ENCODE data around the gene CTNND2. TPM values are rescaled to one million over a fixed set of nuclear protein-coding genes. Genes with fewer than 3 reads are reported as not detected.

CTNND2 gene
- total and polyA plus RNA-seq, 9 of the 15 experiments (the other 6 are each of a cell fraction or from before 2014, with no cell fraction given), result 0.03 to 0.35 TPM; not detected in 7

- DNase-seq (ENCODE audit: extremely low read depth in 1 of 4, low spot score in 3 of 4) (no peak), FAIRE-seq (no peak), ATAC-seq (no peak)
- intact Hi-C loops (cut with micrococcal nuclease), result no loop called here
- H2AFZ ChIP-seq (ENCODE audit: low read depth, low read length), result no peak overlapping the region
- H3K4me1 ChIP-seq (replicated peaks in 1 of 2; ENCODE audit: control insufficient read depth in 2 of 2, insufficient read depth in 2 of 2, low read length in 2 of 2), result no peaks in the 10 kb centered on the region
- H3K9me3 ChIP-seq (replicated peaks; ENCODE audit: control insufficient read depth, insufficient read depth, low read depth, low read length), result no peaks in the 10 kb centered on the region
- WGBS (ENCODE audit: insufficient coverage, low coverage, missing lambda C conversion rate), result 0% methylated on average over 3 of the region's 3 CpGs
- no peaks in the 10 kb centered on the region for H3K9me1 ChIP-seq (ENCODE audit: control insufficient read depth, insufficient read depth, low read length)
- H3K36me3 ChIP-seq (ENCODE audit: control insufficient read depth, insufficient read depth, low read length), result no peaks in the 10 kb centered on the region
- H3K9ac ChIP-seq (ENCODE audit: insufficient read depth in 1 of 2, low read depth in 2 of 2, low read length in 2 of 2), result no peak overlapping the region
- no peak overlapping the region for H3K4me3 ChIP-seq
- POLR2A ChIA-PET, result no interaction called here
- no TSS peak for BruUV-seq (replicated peaks)
- in situ Hi-C loops (cut with MboI), result no loop called here
- H3K27ac ChIP-seq (ENCODE audit: extremely low read depth, low read depth, low read length), result no peak overlapping the region
- CTCF ChIA-PET (ENCODE audit: low intra/inter-chr PET ratio), result no interaction called here
- no peaks in the 10 kb centered on the region for H3K27me3 ChIP-seq (ENCODE audit: control insufficient read depth in 2 of 2, insufficient read depth in 2 of 2, low read length in 2 of 2)
- no peaks in the 10 kb centered on the region for H3K79me2 ChIP-seq (ENCODE audit: control insufficient read depth, insufficient read depth, low read length)
- H4K20me1 ChIP-seq (replicated peaks; ENCODE audit: control insufficient read depth, insufficient read depth, low read length), result no peaks in the 10 kb centered on the region
- H3K4me2 ChIP-seq (ENCODE audit: insufficient read depth, low read length), result no peak overlapping the region
- no peak for TF ChIP-seq TCF7 (IDR thresholded peaks at IDR 0.05; ENCODE audit: borderline replicate concordance)
- TF ChIP-seq TFAM (CRISPR knock-in tag; conservative IDR thresholded peaks at IDR 0.05), result no peak
- no peak for TF ChIP-seq TAF15 (IDR thresholded peaks at IDR 0.05; ENCODE audit: low read depth, low read length)
- TF ChIP-seq, protein P1, sequence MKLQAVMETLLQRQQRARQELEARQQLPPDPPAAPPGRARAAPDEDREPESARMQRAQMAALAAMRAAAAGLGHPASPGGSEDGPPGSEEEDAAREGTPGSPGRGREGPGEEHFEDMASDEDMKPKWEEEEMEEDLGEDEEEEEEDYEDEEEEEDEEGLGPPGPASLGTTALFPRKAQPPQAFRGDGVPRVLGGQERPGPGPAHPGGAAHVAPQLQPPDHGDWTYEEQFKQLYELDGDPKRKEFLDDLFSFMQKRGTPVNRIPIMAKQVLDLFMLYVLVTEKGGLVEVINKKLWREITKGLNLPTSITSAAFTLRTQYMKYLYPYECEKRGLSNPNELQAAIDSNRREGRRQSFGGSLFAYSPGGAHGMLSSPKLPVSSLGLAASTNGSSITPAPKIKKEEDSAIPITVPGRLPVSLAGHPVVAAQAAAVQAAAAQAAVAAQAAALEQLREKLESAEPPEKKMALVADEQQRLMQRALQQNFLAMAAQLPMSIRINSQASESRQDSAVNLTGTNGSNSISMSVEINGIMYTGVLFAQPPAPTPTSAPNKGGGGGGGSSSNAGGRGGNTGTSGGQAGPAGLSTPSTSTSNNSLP (IDR thresholded peaks at IDR 0.05; ENCODE audit: borderline replicate concordance, low read depth, low read length), result no peak
- TF ChIP-seq CCAR2 (IDR thresholded peaks at IDR 0.05; ENCODE audit: low read depth, low read length), result no peak
- no peak for TF ChIP-seq MCM2 (IDR thresholded peaks at IDR 0.05; ENCODE audit: low read depth)
- TF ChIP-seq, protein P2, sequence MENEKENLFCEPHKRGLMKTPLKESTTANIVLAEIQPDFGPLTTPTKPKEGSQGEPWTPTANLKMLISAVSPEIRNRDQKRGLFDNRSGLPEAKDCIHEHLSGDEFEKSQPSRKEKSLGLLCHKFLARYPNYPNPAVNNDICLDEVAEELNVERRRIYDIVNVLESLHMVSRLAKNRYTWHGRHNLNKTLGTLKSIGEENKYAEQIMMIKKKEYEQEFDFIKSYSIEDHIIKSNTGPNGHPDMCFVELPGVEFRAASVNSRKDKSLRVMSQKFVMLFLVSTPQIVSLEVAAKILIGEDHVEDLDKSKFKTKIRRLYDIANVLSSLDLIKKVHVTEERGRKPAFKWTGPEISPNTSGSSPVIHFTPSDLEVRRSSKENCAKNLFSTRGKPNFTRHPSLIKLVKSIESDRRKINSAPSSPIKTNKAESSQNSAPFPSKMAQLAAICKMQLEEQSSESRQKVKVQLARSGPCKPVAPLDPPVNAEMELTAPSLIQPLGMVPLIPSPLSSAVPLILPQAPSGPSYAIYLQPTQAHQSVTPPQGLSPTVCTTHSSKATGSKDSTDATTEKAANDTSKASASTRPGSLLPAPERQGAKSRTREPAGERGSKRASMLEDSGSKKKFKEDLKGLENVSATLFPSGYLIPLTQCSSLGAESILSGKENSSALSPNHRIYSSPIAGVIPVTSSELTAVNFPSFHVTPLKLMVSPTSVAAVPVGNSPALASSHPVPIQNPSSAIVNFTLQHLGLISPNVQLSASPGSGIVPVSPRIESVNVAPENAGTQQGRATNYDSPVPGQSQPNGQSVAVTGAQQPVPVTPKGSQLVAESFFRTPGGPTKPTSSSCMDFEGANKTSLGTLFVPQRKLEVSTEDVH (IDR thresholded peaks at IDR 0.05; ENCODE audit: low read depth, partially characterized antibody), result no peak
- TF ChIP-seq ZNF518B (CRISPR knock-in tag; IDR thresholded peaks at IDR 0.05), result no peak
- no peak for TF ChIP-seq DACH1 (IDR thresholded peaks at IDR 0.05; ENCODE audit: partially characterized antibody)
- no peak for TF ChIP-seq E2F4 (CRISPR knock-in tag; IDR thresholded peaks at IDR 0.05; ENCODE audit: low read depth)
- no peak for TF ChIP-seq HNRNPK (IDR thresholded peaks at IDR 0.05; ENCODE audit: low read depth, low read length, poor library complexity, severe bottlenecking)
- TF ChIP-seq TRIM24 (IDR thresholded peaks at IDR 0.05), result no peak
- no peak for TF ChIP-seq POLR2H (tag; IDR thresholded peaks at IDR 0.05; ENCODE audit: low read depth)
- no peak for TF ChIP-seq ZNF354B (CRISPR knock-in tag; IDR thresholded peaks at IDR 0.05)
Measured at GRCh38 chr5:11724940-11725339, 179.3 kb downstream of the CTNND2 start.

Data from K562 (cell line).